K562 (cell line): ENCODE results near the gene INPP5D. TPM values are rescaled to one million over a fixed set of nuclear protein-coding genes. Genes with fewer than 3 reads are reported as not detected.

ENCODE experiments used
- ARNT ChIP-seq, 2 experiments: fragments of 450-650 bp; IDR thresholded peaks; 2 replicates each; pipeline ENCODE4 v1.6.1; 2016; ENCODE audit warnings: mild to moderate bottlenecking in 1 of 2
- ETV6 ChIP-seq, 3 experiments: fragments of 150-350 bp in 1 of 3; sonication (generic) in 1 of 3; formaldehyde crosslinking in 1 of 3; IDR thresholded peaks; 2 replicates each; pipeline versions ENCODE4 v1.6.1 to v1.8.0; 2014 to 2022; ENCODE audit warnings: borderline replicate concordance in 2 of 3, low read depth in 2 of 3, antibody characterized with exemption in 1 of 3, low read length in 1 of 3, mild to moderate bottlenecking in 1 of 3, missing genetic modification reagents in 1 of 3
- MED1 ChIP-seq: sonication (generic); formaldehyde crosslinking; IDR thresholded peaks from 2 replicates; pipeline ENCODE4 v1.8.1; 2023; ENCODE audit warnings: missing genetic modification reagents, borderline replicate concordance
- RERE ChIP-seq: sonication (generic); formaldehyde crosslinking; IDR thresholded peaks from 2 replicates; pipeline ENCODE4 v1.8.0; 2023; ENCODE audit warnings: missing genetic modification reagents, mild to moderate bottlenecking, borderline replicate concordance
- polyA plus RNA-seq, 8 experiments: library from polyadenylated mRNA; depleted of rRNA in 4 of 8; stranded (reverse) in 5 of 8; unstranded in 3 of 8; fragments of >200 nt; fragmentation: Nextera tagmentation in 2 of 8; fragmentation: Illumina TruSeq in 1 of 8; extraction: Ambion mirVana in 2 of 8; extraction: Trizol in 1 of 8; gene quantifications; 2 replicates each; pipeline versions ENCODE4 v1.2.1 to v1.2.3, GENCODE V29; 2011 to 2014; ENCODE audit warnings: inconsistent platforms in 1 of 8, missing spikeins in 1 of 8
- total RNA-seq, 7 experiments: library from RNA; depleted of rRNA in 6 of 7; stranded (reverse); fragments of >200 nt in 6 of 7; fragmentation: Illumina TruSeq in 2 of 7; extraction: Trizol in 2 of 7; gene quantifications; 2 replicates each; pipeline versions ENCODE4 v1.2.1 to v1.2.3, GENCODE V29; 2011 to 2021; ENCODE audit warnings: low replicate concordance in 1 of 7
- TF ChIP-seq, protein P1 (sequence below): fragments of 250-450 bp; sonication (Bioruptor Pico); IDR thresholded peaks from 2 replicates; pipeline ENCODE4 v1.4.0; 2020; ENCODE audit warnings: mild to moderate bottlenecking, moderate library complexity, borderline replicate concordance

The INPP5D gene
- total and polyA plus RNA-seq, 9 of the 15 experiments (the other 6 are each of a cell fraction or from before 2014, with no cell fraction given), result 0.55 to 6.2 (median 2.2) TPM

DNA sequence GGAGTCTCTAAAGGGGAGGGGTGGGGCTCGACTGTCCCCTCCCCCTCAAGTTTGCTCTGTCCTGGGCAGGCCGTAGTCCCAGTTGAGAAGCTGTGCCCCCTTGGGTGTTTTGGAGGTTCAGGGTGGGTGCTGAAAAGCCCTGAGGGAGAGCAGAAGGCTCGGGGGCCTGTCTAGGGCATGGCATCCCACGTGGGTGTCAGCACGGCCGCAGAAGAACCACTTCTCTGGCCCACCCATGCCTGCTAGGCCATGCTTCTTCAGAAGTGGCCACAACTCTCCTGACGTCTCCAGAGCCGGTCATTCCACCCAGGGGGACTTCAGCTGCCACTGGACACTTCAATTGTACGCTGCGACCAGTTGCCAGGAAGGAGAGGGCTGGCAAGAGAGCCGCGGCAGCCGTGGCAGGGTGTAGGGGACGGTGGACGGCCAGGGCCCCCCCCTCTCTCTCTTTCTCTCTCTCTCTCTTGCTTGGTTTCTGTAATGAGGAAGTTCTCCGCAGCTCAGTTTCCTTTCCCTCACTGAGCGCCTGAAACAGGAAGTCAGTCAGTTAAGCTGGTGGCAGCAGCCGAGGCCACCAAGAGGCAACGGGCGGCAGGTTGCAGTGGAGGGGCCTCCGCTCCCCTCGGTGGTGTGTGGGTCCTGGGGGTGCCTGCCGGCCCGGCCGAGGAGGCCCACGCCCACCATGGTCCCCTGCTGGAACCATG lies at the start of gene INPP5D (continued):
- TF ChIP-seq ETV6 (IDR thresholded peaks at IDR 0.05; ENCODE audit: borderline replicate concordance in 1 of 2, low read depth in 2 of 2, low read length in 1 of 2), result 0 out of 4 replicates have a peak, but pooled peaks of 1 of the 2 experiments have one; percentile 36
- no peak for TF ChIP-seq ETV6 (CRISPR knock-in tag; IDR thresholded peaks at IDR 0.05; ENCODE audit: borderline replicate concordance)
- TF ChIP-seq RERE, result no peak
- no peak for TF ChIP-seq ARNT (IDR thresholded peaks at IDR 0.05)
- TF ChIP-seq, protein P1, sequence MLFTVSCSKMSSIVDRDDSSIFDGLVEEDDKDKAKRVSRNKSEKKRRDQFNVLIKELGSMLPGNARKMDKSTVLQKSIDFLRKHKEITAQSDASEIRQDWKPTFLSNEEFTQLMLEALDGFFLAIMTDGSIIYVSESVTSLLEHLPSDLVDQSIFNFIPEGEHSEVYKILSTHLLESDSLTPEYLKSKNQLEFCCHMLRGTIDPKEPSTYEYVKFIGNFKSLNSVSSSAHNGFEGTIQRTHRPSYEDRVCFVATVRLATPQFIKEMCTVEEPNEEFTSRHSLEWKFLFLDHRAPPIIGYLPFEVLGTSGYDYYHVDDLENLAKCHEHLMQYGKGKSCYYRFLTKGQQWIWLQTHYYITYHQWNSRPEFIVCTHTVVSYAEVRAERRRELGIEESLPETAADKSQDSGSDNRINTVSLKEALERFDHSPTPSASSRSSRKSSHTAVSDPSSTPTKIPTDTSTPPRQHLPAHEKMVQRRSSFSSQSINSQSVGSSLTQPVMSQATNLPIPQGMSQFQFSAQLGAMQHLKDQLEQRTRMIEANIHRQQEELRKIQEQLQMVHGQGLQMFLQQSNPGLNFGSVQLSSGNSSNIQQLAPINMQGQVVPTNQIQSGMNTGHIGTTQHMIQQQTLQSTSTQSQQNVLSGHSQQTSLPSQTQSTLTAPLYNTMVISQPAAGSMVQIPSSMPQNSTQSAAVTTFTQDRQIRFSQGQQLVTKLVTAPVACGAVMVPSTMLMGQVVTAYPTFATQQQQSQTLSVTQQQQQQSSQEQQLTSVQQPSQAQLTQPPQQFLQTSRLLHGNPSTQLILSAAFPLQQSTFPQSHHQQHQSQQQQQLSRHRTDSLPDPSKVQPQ (CRISPR knock-in tag), result no peak
- no peak for TF ChIP-seq MED1 (CRISPR knock-in tag)
